ENCODE measurements around the gene EMD.
"Not testable (repeated sequence)": the region's sequence is repeated elsewhere in the genome, so short reads cannot be mapped to it uniquely, and the experiment has no call there.

Gene EMD

GRCh38 chrX:154372612-154373022, 6.5 kb upstream of the EMD start:
- no peak for DNase-seq

GRCh38 chrX:154373340-154374306, 5.5 kb upstream of the EMD start:
- peak; percentile 55 for DNase-seq

- DNase-seq, result peak; percentile 31
Observed at GRCh38 chrX:154374313-154375155, 4.6 kb upstream of the EMD start, which contains the start of gene FLNA. Gene FLNA, minus strand, starts transcription at chrX:154374634. Its CDS starts 3,389 bp downstream, at chrX:154371245.

- DNase-seq, result no peak
Observed at GRCh38 chrX:154375156-154375504, 4.0 kb upstream of the EMD start.

DNA sequence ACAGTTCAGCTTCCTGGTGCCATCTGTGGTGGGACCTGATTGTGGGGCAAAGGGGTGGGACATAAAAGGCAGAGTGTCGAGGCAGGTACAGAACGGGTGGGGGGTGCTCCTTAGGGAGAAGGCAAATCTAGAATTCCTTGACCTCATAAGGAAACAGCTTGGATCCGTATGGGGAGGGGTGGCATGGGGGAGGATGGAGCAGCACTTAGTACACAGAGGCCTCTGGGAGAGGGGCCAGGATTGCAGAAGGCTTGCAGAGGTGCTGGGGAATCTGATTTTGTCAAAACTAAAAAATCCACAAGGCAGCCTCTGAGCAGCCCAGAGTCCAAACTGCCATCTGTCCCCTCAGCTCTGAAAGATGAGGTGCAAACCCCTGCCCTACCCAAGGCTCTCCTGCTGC, 2.3 kb upstream of the EMD start:
- no peak for DNase-seq

GRCh38 chrX:154378059-154378798, 866 bp upstream of the EMD start:
- peak; percentile 43 for DNase-seq

- no peak for DNase-seq
Observed at GRCh38 chrX:154379569-154379951, 465 bp downstream of the EMD start.

GRCh38 chrX:154380153-154380552, 1.1 kb downstream of the EMD start:
- DNase-seq, result no peak

DNA sequence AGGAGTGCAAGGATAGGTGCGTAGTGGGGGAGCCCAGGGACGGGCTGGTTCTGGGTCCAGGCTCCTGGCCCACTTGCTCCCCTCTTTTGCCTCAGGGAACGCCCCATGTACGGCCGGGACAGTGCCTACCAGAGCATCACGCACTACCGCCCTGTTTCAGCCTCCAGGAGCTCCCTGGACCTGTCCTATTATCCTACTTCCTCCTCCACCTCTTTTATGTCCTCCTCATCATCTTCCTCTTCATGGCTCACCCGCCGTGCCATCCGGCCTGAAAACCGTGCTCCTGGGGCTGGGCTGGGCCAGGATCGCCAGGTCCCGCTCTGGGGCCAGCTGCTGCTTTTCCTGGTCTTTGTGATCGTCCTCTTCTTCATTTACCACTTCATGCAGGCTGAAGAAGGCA, 1.7 kb downstream of the EMD start:
- DNase-seq, result no peak

- DNase-seq, result no peak
Observed at GRCh38 chrX:154381271-154381670, 2.2 kb downstream of the EMD start.

GRCh38 chrX:154382483-154383069, 3.5 kb downstream of the EMD start:
- no peak for DNase-seq

- no peak for DNase-seq
Observed at GRCh38 chrX:154383359-154384283, 4.5 kb downstream of the EMD start.

- no peak for DNase-seq
Observed at GRCh38 chrX:154384284-154384892, 5.3 kb downstream of the EMD start.

DNA sequence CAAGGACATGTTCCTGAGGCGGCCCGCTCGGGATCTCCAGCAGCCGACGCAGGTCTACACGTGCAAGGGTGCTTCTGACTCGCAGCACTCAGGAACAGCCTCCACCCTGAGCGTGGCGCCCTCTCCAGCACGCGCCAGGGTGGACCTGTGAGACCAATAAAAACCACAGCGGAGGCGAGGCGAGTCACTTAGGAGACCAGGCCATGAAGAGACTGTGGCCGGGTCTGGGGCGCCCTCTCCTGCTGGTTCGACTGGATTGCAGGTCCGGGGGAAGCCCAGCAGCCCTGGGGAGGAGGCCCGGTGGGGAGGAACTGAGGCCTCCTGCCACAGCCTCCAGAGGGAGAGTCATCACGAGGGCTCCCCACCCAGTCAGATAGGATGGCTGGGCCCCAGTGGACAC, 9.0 kb downstream of the EMD start:
- not testable (repeated sequence) for DNase-seq

GRCh38 chrX:154388649-154389048, 9.6 kb downstream of the EMD start:
- not testable (repeated sequence) for DNase-seq

DNA sequence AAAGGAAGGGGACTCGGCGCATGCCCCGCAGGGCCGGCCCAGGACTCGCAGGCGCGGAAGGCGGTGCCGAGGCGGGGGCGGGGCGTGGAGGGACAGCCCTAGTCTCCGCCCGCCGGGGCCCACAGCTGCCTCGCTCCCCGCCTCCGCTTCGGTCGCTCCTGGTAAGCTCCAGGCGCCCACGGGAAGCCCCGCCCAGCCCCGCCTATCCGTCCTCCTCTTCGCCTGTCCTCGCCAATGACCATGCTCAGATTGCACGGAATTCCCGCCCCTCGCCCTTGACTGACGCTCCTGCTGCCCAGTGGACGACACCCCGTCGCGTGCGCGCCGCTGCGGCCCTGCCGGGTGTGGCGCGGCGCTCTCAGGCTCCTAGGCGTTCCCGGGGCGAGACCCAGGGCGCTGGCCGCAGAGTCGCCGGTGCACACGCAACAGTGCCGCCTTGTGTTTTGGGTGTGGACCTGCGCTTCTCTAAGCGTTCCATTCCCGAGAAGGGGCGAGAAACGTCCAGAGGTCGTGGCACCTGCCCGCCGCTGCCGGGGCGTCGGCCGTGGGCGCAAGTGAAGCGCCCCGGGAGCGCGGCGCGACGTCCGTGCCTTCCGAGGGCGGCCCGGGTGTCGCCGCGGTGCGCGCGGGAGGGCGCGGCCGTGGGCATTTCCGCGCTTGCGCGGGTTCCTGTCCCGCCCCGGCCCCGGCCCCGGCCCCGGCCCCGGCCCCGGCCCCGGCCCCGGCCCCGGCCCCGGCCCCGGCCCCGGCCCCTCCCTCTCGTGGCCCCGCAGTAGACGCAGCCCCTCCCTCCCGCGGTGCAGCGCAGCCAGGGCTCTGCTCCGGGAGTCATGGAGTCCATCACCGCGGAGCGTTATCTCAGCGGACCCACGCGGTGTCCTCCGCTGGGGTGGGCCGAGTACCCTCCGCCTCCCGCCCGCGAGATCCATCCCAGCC, 11.0 kb downstream of the EMD start:
- DNase-seq, result not testable (repeated sequence)

GRCh38 chrX:154396363-154396762, 17.3 kb downstream of the EMD start:
- DNase-seq, result not testable (repeated sequence)

GRCh38 chrX:154396973-154397887, 18.1 kb downstream of the EMD start:
- DNase-seq, result no peak
